DOHH2 (cell line): ENCODE results near the gene LSP1.

Experiments
- H3F3A ChIP-seq: fragments of 200-600 bp; sonication (generic), shearing (Covaris generic); 2 replicates; pipeline ENCODE4 v1.6.0; 2016; ENCODE audit warnings: antibody characterized with exemption, mild to moderate bottlenecking; ENCODE audit not compliant: control insufficient read depth, insufficient read depth
- H3K27ac ChIP-seq: fragments of 200-600 bp; sonication (generic); 2 replicates; pipeline ENCODE4 v1.5.1; 2014; ENCODE audit warnings: low read depth, mild to moderate bottlenecking, low read length, moderate library complexity
- H3K27me3 ChIP-seq: fragments of 200-600 bp; sonication (generic); 2 replicates; pipeline ENCODE4 v1.6.1; 2014; ENCODE audit warnings: mild to moderate bottlenecking, low read length, mixed read lengths; ENCODE audit not compliant: control insufficient read depth
- H3K36me3 ChIP-seq: fragments of 200-600 bp; sonication (generic); 2 replicates; pipeline ENCODE4 v1.6.1; 2014; ENCODE audit warnings: mild to moderate bottlenecking, low read length, moderate library complexity, mixed read lengths; ENCODE audit not compliant: control insufficient read depth
- H3K4me1 ChIP-seq: fragments of 200-600 bp; sonication (generic); 2 replicates; pipeline ENCODE4 v1.6.1; 2014; ENCODE audit warnings: mild to moderate bottlenecking, low read length, mixed read lengths; ENCODE audit not compliant: control insufficient read depth
- H3K4me2 ChIP-seq: fragments of 200-600 bp; sonication (generic); 2 replicates; pipeline ENCODE4 v1.6.0; 2014; ENCODE audit warnings: mild to moderate bottlenecking, low read length, moderate library complexity
- H3K4me3 ChIP-seq: fragments of 200-600 bp; sonication (generic); 2 replicates; pipeline ENCODE4 v1.5.1; 2014; ENCODE audit warnings: mild to moderate bottlenecking, low read length, mixed read lengths
- H3K79me2 ChIP-seq: fragments of 200-600 bp; sonication (generic); 2 replicates; pipeline ENCODE4 v1.6.1; 2014; ENCODE audit warnings: mild to moderate bottlenecking, low read length, mixed read lengths; ENCODE audit not compliant: control insufficient read depth
- H3K9me2 ChIP-seq: fragments of 200-600 bp; sonication (generic); replicated peaks from 2 replicates; pipeline ENCODE4 v1.6.1; 2014; ENCODE audit warnings: mild to moderate bottlenecking, low read length, mixed read lengths; ENCODE audit not compliant: control insufficient read depth
- H3K9me3 ChIP-seq: fragments of 200-600 bp; sonication (generic); 2 replicates; pipeline ENCODE4 v1.6.1; 2014; ENCODE audit warnings: antibody characterized with exemption, low read length, mixed read lengths; ENCODE audit not compliant: control insufficient read depth, insufficient read depth
- H4K20me1 ChIP-seq: fragments of 200-600 bp; sonication (generic); 2 replicates; pipeline ENCODE4 v1.6.0; 2014; ENCODE audit warnings: low read depth, mild to moderate bottlenecking, antibody characterized with exemption, low read length, moderate library complexity; ENCODE audit not compliant: control insufficient read depth, insufficient read depth
- CTCF ChIP-seq: fragments of 200-600 bp; sonication (generic); IDR thresholded peaks from one replicate; pipeline ENCODE4 v1.5.1; 2014; ENCODE audit warnings: antibody characterized with exemption, mild to moderate bottlenecking, low read depth, low read length; ENCODE audit not compliant: poor library complexity, severe bottlenecking
- EZH2phosphoT487 ChIP-seq: fragments of 200-600 bp; sonication (generic); IDR thresholded peaks from 2 replicates; pipeline ENCODE4 v1.6.1; 2017; ENCODE audit warnings: borderline replicate concordance, mild to moderate bottlenecking, antibody characterized with exemption, low read length, moderate library complexity, mixed read lengths

The LSP1 gene

GRCh38 chr11:1821562-1821961, 31.3 kb upstream of the LSP1 start:
- H3K4me2 ChIP-seq, result no peak overlapping the region
- no peaks in the 10 kb centered on the region for H3K4me1 ChIP-seq
- no peaks in the 10 kb centered on the region for H4K20me1 ChIP-seq

GRCh38 chr11:1822648-1823375, 30.1 kb upstream of the LSP1 start:
- Histone ChIP-seq H3K27ac (no peak overlapping the region), H3K9me2 (no peaks in the 10 kb centered on the region), H3K9me3 (no peaks in the 10 kb centered on the region), H3K27me3 (no peaks in the 10 kb centered on the region), H3K4me3 (no peak overlapping the region), H3F3A (no peaks in the 10 kb centered on the region), H3K4me2 (no peak overlapping the region), H3K36me3 (no peaks in the 10 kb centered on the region), H3K79me2 (no peaks in the 10 kb centered on the region), H3K4me1 (no peaks in the 10 kb centered on the region), H4K20me1 (no peaks in the 10 kb centered on the region)
- TF ChIP-seq CTCF (no peak), EZH2phosphoT487 (no peak)

More at GRCh38 chr11:1821562-1821961, 31.3 kb upstream of the LSP1 start:
- Histone ChIP-seq H3K79me2 (no peaks in the 10 kb centered on the region), H3K4me3 (no peak overlapping the region), H3K9me3 (no peaks in the 10 kb centered on the region), H3K9me2 (no peaks in the 10 kb centered on the region), H3K27ac (no peak overlapping the region), H3K27me3 (peaks cover 4% of the 10 kb centered on the region; the same call in 1 of the 2 replicates), H3K36me3 (no peaks in the 10 kb centered on the region), H3F3A (no peaks in the 10 kb centered on the region)
- TF ChIP-seq CTCF, result no peak

GRCh38 chr11:1823376-1824220, 29.3 kb upstream of the LSP1 start:
- no peaks in the 10 kb centered on the region for H3K27me3 ChIP-seq
- no peak for TF ChIP-seq EZH2phosphoT487
- no peak for TF ChIP-seq CTCF
- no peaks in the 10 kb centered on the region for H3K9me2 ChIP-seq

More at GRCh38 chr11:1823376-1824220, 29.3 kb upstream of the LSP1 start:
- Histone ChIP-seq H3K79me2 (no peaks in the 10 kb centered on the region), H3K9me3 (no peaks in the 10 kb centered on the region), H3K27ac (no peak overlapping the region), H3K4me3 (no peak overlapping the region), H4K20me1 (no peaks in the 10 kb centered on the region), H3K4me1 (no peaks in the 10 kb centered on the region), H3K4me2 (no peak overlapping the region), H3F3A (no peaks in the 10 kb centered on the region), H3K36me3 (no peaks in the 10 kb centered on the region)
